Activated CD8-positive, alpha-beta T cell treated with anti-CD3 and anti-CD28 coated beads for 36 hours (primary cell): ENCODE measurements around the gene TSPAN19. TPM values are rescaled to one million over a fixed set of nuclear protein-coding genes. Genes with fewer than 3 reads are reported as not detected.

ENCODE experiments used
- ATAC-seq: fragments of 200-7000 bp; cut with Tn5 transposase; one replicate; pipeline ENCODE4 v1.10.0; 2021; ENCODE audit warnings: mild to moderate bottlenecking, moderate library complexity
- CTCF ChIA-PET: fragments of 350-600 bp; sonication (Branson Sonifier 250); formaldehyde crosslinking; loops from one replicate; lab custom pipeline; 2021; ENCODE audit warnings: antibody characterized with exemption; lab: Charles Lee
- POLR2A ChIA-PET: fragments of 350-600 bp; sonication (Branson Sonifier 250); formaldehyde crosslinking; loops from one replicate; lab custom pipeline; 2021; ENCODE audit warnings: antibody characterized with exemption; lab: Charles Lee
- DNase-seq: peaks from one replicate; pipeline ENCODE4 v3.0.0-alpha.2; 2020
- H3K27ac Mint-ChIP-seq: one replicate; pipeline ENCODE4 v1.8.0; 2021; ENCODE audit warnings: mild to moderate bottlenecking, mixed read lengths
- H3K27me3 Mint-ChIP-seq: one replicate; pipeline ENCODE4 v1.8.0; 2021; ENCODE audit warnings: mixed read lengths
- H3K36me3 Mint-ChIP-seq: one replicate; pipeline ENCODE4 v1.8.0; 2021; ENCODE audit warnings: low read depth, mixed read lengths
- H3K4me1 Mint-ChIP-seq: one replicate; pipeline ENCODE4 v1.8.0; 2021; ENCODE audit warnings: low read depth, mixed read lengths
- H3K4me3 Mint-ChIP-seq: one replicate; pipeline ENCODE4 v1.8.0; 2021; ENCODE audit warnings: mild to moderate bottlenecking, moderate library complexity, mixed read lengths
- H3K9me3 Mint-ChIP-seq: one replicate; pipeline ENCODE4 v1.8.0; 2021; ENCODE audit warnings: mixed read lengths
- CTCF ChIP-seq: fragments of 200-600 bp; IDR thresholded peaks from one replicate; pipeline ENCODE4 v1.8.0; 2022; ENCODE audit warnings: antibody characterized with exemption, mild to moderate bottlenecking
- intact Hi-C: fragments of 100-400 bp; cut with micrococcal nuclease; formaldehyde crosslinking; loops from one replicate; pipeline ENCODE4 v1.10.0; 2022
- total RNA-seq, 2 experiments: library from RNA; stranded (reverse); gene quantifications; one replicate each; pipeline ENCODE4 v1.2.3, GENCODE V29; 2021

TSPAN19 gene
- total RNA-seq, 2 experiments from 2014 or later, result not detected

DNA sequence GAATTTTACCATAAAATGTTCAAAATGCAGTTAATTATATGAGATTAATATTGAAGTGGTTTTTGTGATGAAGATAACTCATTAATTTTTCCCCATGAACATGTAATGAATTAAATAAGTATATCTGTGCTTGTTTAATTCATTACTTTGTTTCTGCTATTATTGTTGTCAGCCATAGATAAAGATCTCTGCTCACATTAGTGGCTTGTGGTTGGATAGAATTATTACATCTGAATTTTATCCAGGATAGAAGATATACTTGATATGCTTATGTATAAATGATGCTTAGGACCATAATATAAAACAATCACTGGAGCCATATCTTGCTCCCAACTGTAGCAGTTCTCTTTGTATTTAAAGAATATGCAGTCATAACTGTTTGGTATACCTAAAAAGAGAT, 18.5 kb downstream of the TSPAN19 start:
- H3K9me3 Mint-ChIP-seq, result no peaks in the 10 kb centered on the region
- TF ChIP-seq CTCF, result no peak
- H3K36me3 Mint-ChIP-seq, result no peaks in the 10 kb centered on the region
- H3K4me1 Mint-ChIP-seq, result no peaks in the 10 kb centered on the region
- no peak for ATAC-seq
- no peak overlapping the region for H3K4me3 Mint-ChIP-seq
- no peak for DNase-seq
- H3K27ac Mint-ChIP-seq, result no peak overlapping the region
- H3K27me3 Mint-ChIP-seq, result peaks cover 2% of the 10 kb centered on the region
- ChIA-PET POLR2A (no interaction called here), CTCF (no interaction called here)
- intact Hi-C loops, result no loop called here

GRCh38 chr12:85017133-85017532, 18.9 kb downstream of the TSPAN19 start:
- Mint-ChIP-seq H3K9me3 (no peaks in the 10 kb centered on the region), H3K4me3 (no peak overlapping the region), H3K27me3 (peaks cover 2% of the 10 kb centered on the region), H3K4me1 (no peaks in the 10 kb centered on the region), H3K27ac (no peak overlapping the region), H3K36me3 (no peaks in the 10 kb centered on the region)
- CTCF ChIA-PET, result no interaction called here
- intact Hi-C loops, result no loop called here
- no peak for ATAC-seq
- no peak for DNase-seq
- no peak for TF ChIP-seq CTCF
- POLR2A ChIA-PET, result no interaction called here

GRCh38 chr12:85016413-85016812, 19.7 kb downstream of the TSPAN19 start:
- no peak for DNase-seq
- no peaks in the 10 kb centered on the region for H3K4me1 Mint-ChIP-seq
- no peaks in the 10 kb centered on the region for H3K9me3 Mint-ChIP-seq
- H3K27me3 Mint-ChIP-seq, result peaks cover 2% of the 10 kb centered on the region
- no peak for ATAC-seq
- intact Hi-C loops, result no loop called here
- POLR2A ChIA-PET, result no interaction called here
- CTCF ChIA-PET, result no interaction called here
- no peak for TF ChIP-seq CTCF
- no peak overlapping the region for H3K27ac Mint-ChIP-seq
- no peaks in the 10 kb centered on the region for H3K36me3 Mint-ChIP-seq
- H3K4me3 Mint-ChIP-seq, result no peak overlapping the region

DNA sequence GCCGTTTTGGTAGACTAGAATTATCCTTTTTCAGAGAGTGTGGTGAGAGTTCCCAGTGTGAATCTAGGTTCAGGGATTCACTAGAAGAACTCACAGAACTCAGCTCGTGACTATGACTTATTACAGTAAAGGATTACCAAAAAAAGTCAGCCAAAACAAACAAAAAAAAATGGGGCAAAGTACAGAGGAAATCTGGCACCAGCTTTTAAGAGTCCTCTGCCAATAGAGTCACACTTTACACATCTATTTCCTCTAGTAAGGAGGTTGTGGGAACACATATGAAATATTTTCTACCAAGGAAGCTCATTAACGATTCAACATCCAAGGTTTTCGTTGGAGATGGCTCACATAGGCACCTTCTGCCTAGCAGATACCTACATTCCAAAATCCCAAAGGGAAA, 28.2 kb downstream of the TSPAN19 start:
- ATAC-seq (no peak), DNase-seq (no peak)
- no peaks in the 10 kb centered on the region for H3K9me3 Mint-ChIP-seq
- POLR2A ChIA-PET, result no interaction called here
- CTCF ChIA-PET, result no interaction called here
- no peak for TF ChIP-seq CTCF
- H3K4me1 Mint-ChIP-seq, result no peaks in the 10 kb centered on the region
- H3K36me3 Mint-ChIP-seq, result no peaks in the 10 kb centered on the region
- no peak overlapping the region for H3K27ac Mint-ChIP-seq
- H3K27me3 Mint-ChIP-seq, result no peaks in the 10 kb centered on the region
- no peak overlapping the region for H3K4me3 Mint-ChIP-seq
- intact Hi-C loops, result no loop called here

- H3K36me3 Mint-ChIP-seq, result no peaks in the 10 kb centered on the region
- no peaks in the 10 kb centered on the region for H3K27me3 Mint-ChIP-seq
- H3K9me3 Mint-ChIP-seq, result no peaks in the 10 kb centered on the region
- DNase-seq, result no peak
- CTCF ChIA-PET, result no interaction called here
- no peak for ATAC-seq
- no peak overlapping the region for H3K27ac Mint-ChIP-seq
- intact Hi-C loops, result no loop called here
- H3K4me3 Mint-ChIP-seq, result no peak overlapping the region
- POLR2A ChIA-PET, result no interaction called here
- no peaks in the 10 kb centered on the region for H3K4me1 Mint-ChIP-seq
- TF ChIP-seq CTCF, result no peak
Observed at GRCh38 chr12:85006206-85006605, 29.9 kb downstream of the TSPAN19 start.
